ENCODE measurements around the gene CDC25B.

DNA sequence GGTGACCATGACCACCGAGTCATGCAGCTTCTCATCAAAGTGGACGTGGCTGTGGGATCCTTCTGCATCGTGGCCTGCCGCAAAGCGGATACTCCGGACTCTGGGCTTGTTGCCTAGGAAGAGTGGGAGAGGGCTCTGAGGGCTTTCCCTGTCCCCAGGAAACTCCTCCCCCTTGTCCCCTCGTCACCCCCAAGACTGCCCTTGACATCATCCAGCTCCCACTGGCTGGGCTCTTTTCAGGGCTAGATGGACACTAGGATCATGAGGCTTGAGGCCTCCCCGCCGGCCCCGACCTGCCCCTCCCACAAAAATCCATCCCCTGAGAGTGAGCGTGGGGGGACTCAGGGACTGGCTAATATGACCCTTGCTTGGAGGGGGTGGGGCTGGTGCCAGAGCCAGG is 37.5 kb upstream of the CDC25B start:
- TF ChIP-seq, protein P1, sequence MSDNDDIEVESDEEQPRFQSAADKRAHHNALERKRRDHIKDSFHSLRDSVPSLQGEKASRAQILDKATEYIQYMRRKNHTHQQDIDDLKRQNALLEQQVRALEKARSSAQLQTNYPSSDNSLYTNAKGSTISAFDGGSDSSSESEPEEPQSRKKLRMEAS (IDR thresholded peaks at IDR 0.05; ENCODE audit: low read depth, low read length) = no peak
- TF ChIP-seq, protein P2, sequence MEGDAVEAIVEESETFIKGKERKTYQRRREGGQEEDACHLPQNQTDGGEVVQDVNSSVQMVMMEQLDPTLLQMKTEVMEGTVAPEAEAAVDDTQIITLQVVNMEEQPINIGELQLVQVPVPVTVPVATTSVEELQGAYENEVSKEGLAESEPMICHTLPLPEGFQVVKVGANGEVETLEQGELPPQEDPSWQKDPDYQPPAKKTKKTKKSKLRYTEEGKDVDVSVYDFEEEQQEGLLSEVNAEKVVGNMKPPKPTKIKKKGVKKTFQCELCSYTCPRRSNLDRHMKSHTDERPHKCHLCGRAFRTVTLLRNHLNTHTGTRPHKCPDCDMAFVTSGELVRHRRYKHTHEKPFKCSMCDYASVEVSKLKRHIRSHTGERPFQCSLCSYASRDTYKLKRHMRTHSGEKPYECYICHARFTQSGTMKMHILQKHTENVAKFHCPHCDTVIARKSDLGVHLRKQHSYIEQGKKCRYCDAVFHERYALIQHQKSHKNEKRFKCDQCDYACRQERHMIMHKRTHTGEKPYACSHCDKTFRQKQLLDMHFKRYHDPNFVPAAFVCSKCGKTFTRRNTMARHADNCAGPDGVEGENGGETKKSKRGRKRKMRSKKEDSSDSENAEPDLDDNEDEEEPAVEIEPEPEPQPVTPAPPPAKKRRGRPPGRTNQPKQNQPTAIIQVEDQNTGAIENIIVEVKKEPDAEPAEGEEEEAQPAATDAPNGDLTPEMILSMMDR (IDR thresholded peaks at IDR 0.05; ENCODE audit: low read depth, low read length) = no peak

Measured in NB4 (cell line).